T-helper 22 cell (primary cell): ENCODE data around the gene PTPRZ1.

Source experiments
- DNase-seq: peaks from one replicate; pipeline ENCODE4 v3.0.0-alpha.2; 2020; ENCODE audit warnings: low read depth

The PTPRZ1 gene

DNA sequence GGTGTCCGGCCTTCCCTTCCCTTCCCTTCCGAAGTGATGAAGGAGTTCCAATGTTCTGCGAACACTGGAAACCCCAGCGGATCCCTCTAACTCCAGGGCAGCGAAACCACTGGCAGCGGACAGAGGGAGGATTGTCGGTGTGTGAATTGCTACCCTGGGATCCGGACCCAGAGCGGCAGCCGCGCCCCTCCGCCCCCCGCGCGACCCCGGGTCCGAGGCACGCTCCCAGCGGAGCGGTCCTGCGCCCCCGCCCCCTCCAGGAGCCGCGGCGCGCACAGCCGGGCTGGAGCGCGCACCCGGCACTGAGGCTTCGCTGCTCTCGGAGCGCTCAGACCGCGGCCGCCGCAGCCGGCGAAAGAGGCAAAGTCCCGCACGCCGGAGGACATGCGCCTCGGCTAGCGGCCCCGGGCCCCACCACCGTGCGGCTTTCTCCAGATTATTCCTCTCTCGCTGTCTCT is at the start of gene PTPRZ1:
PTPRZ1 (plus strand) TSS at position 331 of the 458 bp plus-strand sequence. CDS start 339 bp downstream, outside the sequence.
- no peak for DNase-seq

- no peak for DNase-seq
Measured at GRCh38 chr7:121824276-121824675, 48.7 kb upstream of the PTPRZ1 start.

DNA sequence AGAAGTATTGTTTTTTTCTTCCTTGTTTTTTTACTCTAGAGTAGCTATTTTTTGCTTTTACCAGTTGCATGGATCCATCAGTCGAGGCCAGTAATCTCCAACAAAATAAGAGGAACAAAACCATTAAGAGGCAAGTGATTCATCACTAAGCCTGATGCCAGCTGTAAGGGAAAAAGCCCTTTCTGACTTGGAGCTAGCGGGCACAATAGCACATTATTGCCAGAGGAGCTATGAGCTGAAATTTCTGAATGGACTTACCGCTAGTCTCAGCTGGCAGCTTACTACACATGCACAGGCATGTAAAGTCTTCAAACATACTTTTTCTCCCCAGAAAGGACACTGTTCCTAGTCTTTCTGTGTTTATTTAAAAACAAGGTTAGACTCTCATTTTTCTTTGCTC is 41.6 kb upstream of the PTPRZ1 start:
- no peak for DNase-seq

DNA sequence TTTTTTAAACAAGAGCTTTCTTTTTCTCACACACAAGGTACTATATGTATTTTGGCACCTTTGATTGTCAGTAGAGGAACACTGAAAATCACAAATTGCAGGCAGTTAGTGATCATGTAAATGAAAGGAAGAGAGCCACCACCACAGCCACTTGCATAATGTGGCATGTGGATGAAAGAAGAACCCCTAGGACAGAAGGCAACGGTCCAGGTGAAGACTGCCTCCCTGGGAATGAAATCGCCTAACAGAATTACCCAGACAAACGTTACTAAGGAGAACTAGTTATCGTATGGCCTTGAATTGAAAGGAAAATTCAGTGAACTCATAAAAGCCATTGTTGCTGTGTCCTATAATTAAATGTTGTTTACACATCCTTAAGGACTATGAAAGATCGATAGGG is 41.2 kb upstream of the PTPRZ1 start:
- DNase-seq: no peak

DNA sequence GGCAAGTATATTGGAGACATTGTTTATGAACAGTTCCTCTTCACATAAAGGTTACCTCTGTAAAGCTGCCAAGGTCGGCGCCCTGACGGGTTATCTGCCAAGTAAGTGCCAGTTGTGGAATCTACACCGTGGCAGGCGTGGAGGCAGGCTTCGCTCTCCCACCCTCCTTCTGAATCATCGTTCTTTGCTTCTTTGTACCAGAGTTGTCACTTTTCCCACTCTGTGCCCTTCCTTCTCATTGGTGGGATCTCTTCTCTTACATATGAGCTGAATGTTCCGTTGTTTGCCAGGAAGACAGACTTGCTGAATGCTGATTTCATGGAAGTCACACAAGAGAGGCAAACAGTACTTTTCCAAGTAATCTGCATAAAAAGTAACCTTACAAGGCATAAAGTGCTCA is 40.6 kb upstream of the PTPRZ1 start:
- DNase-seq: no peak

- DNase-seq: no peak
Measured at GRCh38 chr7:121833991-121834390, 39.0 kb upstream of the PTPRZ1 start.

DNA sequence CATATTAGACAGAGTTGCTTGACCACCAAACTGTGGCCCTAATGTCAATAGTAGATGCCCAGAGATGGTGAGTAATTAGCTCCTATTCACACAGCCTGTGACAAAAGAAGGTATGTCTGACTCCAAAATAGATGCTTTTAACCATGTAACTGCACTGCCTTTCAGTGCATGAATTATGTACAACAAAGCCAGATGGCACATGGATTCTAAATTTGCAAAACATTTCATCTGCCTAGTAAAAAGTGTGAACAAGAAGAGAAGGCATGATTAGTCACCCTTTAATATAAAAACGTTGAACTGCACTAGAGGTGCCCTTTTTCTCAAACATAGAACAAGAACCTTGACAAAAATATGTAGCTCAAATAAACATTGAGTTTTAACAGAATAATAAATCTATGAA is 35.5 kb upstream of the PTPRZ1 start:
- DNase-seq: no peak

DNA sequence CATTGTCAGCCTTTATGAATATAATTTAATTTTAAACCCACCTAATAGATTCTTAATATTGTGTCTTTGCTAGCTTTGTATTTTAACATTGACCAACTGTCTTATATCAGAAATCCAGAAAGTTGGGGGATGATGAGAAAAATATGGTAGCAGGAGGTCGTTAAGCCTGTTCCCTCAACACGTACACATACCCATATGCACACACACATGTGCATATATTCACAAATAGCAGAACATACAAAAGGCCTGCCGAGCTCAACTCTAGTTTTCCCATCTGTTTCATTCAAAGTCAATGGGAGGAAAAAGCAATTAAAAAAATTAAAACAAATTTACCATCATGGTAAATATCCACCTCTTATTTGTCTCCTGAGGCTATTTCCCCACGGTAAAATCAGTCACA is 25.9 kb upstream of the PTPRZ1 start:
- no peak for DNase-seq

DNA sequence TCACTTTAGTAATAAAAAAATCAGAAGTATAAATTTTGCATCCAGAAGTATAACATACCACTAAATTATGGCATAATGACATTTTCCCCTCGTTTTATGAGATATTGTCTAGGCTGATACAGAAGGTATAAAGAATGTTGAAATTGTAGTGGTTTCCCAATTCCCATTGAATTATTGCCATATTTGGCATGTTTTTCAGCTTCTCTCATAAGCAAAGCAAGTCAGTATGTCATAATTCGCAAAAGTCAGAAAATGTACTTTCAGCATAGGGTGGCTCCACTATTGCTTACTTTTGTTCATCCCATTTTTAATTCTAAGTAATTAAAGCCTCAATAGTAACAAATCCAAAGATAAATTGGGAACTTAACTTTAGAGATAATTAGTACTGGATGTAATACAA is 19.7 kb upstream of the PTPRZ1 start:
- DNase-seq: no peak

GRCh38 chr7:121860953-121861352 is 12.0 kb upstream of the PTPRZ1 start:
- DNase-seq: no peak

GRCh38 chr7:121862591-121862990 is 10.4 kb upstream of the PTPRZ1 start:
- DNase-seq: no peak

- DNase-seq: no peak
Measured at GRCh38 chr7:121871188-121871587, 1.8 kb upstream of the PTPRZ1 start.

DNA sequence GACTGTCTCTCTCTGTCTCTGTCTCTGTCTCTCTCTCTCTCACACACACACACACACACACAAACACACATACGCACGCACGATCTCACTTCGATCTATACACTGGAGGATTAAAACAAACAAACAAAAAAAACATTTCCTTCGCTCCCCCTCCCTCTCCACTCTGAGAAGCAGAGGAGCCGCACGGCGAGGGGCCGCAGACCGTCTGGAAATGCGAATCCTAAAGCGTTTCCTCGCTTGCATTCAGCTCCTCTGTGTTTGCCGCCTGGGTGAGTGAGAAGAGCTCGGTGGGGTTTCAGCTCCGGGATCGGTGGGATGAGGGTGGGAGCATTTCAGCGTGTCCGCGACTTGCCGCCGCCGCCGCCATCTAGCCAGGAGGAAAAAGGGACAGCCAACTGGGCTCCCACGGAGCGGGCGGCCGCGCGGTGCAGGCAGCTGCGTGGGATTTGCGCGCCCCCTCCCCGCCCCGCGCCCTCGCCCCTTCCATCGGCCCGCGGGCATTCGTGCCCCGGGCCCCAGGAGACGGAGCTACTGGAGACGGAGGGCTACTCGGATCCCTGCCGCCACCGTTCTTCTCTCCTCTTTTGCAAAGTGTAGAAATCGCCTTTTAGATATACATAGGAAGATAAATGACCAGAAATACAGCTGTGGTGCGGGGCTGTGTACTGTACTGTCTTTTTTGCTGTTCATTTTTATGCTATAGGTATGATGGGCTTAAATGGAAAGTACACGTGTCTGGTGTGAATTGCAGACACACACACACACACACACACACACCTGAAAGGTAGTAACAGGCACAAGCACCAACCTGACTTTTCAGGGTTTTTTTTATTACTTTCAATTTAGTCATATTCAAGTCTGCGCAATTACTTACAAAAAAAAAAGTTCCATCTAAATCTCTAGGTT is 581 bp downstream of the PTPRZ1 start:
- no peak for DNase-seq

GRCh38 chr7:121874298-121874697 is 1.3 kb downstream of the PTPRZ1 start:
- DNase-seq: no peak

GRCh38 chr7:121875203-121875602 is 2.2 kb downstream of the PTPRZ1 start:
- DNase-seq: no peak

GRCh38 chr7:121876656-121877500 is 3.9 kb downstream of the PTPRZ1 start:
- no peak for DNase-seq

- DNase-seq: no peak
Measured at GRCh38 chr7:121878918-121879464, 6.0 kb downstream of the PTPRZ1 start.

- no peak for DNase-seq
Measured at GRCh38 chr7:121879544-121879943, 6.6 kb downstream of the PTPRZ1 start.

DNA sequence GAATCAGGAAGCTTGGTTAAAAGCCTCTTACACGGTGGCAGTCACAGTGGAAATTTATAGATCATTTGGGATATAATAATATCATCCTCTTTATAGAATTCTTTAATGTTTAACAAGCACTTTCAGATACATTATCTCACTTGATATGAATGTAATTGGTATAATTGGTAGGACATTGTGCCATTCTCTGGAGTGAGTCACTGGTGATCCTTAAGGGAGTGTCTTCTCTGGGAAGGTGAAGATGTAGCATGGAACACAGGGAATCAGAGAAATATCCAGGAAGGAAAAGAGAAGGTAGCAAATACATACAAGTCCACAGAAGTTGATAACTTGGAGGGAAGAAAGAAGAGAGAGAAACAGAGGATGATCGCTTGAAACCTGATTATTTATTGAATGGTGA is 9.8 kb downstream of the PTPRZ1 start:
- DNase-seq: no peak

DNA sequence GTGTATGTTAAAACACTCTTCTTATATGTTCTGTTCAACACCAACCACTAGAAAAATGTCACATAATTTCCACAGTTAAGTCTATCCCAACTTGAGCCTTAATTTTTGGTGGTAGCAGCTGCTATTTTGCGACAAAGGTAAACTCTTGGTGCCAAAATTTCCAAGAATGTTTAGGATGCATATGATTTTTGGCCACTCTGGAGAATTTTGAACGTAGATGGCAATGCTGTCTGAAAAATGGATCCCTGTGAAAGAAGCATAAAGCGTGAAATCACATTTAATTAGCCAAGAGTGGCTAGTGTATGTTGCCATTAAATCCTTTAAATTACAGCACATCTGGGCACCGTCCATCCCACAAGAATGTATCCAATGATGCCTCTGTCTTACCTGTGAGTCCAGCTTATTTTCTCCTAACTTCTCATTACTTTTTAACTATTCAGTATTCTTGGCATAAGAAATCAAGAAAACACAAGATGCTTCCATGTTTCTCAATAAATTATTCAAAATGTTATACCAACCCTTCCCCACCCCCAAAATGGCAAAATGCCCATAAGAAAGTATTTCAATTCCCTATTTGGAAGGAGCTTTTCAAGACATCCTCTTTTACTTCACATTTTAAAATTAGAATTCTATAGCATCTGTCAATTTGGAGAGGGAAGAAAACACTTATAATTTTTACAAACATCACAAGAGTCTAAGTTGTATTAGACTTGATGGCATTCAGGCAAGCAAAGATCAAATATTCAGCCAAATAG is 12.4 kb downstream of the PTPRZ1 start:
- no peak for DNase-seq

DNA sequence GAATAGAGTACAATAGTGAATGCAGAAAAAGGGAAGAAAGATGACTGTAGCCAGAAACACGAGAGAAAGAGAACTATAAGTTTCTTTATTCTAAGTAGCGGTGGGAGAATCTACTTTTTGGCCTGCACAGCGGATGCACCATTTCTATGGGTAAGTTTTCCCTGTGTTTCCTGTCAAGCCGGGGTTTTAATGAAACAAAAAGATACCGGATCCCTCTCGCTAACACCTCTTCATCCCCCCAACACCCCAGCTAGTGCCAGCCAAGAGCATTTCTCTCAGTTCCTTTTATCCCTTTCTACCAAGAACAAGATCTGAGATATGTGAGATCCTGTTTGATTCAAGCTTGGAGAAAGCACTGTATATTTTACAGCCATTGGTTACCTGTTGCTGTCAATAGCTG is 14.7 kb downstream of the PTPRZ1 start:
- no peak for DNase-seq

GRCh38 chr7:121890833-121891232 is 17.9 kb downstream of the PTPRZ1 start:
- no peak for DNase-seq
